GM23338 (cell line): Measurements from ENCODE around the gene EMP2. TPM values are rescaled to one million over a fixed set of nuclear protein-coding genes. Genes with fewer than 3 reads are reported as not detected.

Experiments
- ATAC-seq: fragments of 200-7000 bp; cut with Tn5 transposase; 3 replicates; pipeline ENCODE4 v1.9.1; 2020
- DNase-seq: peaks from one replicate; pipeline ENCODE4 v3.0.0-alpha.2; 2015; ENCODE audit warnings: low spot score
- H2AFZ ChIP-seq: fragments of 200-600 bp; sonication (generic); 2 replicates; pipeline ENCODE4 v1.8.0; 2016; ENCODE audit warnings: antibody characterized with exemption, mild to moderate bottlenecking, moderate library complexity
- H3F3A ChIP-seq: fragments of 200-600 bp; sonication (generic); replicated peaks from 2 replicates; pipeline ENCODE4 v1.8.0; 2017; ENCODE audit warnings: antibody characterized with exemption, mixed run types, low read depth
- H3K27ac ChIP-seq: fragments of 200-600 bp; sonication (generic); 2 replicates; pipeline ENCODE4 v1.6.1; 2016; ENCODE audit warnings: low read depth
- H3K27me3 ChIP-seq: fragments of 200-600 bp; sonication (generic); 2 replicates; pipeline ENCODE4 v1.8.0; 2016; ENCODE audit warnings: mild to moderate bottlenecking, mixed run types, moderate library complexity; ENCODE audit not compliant: insufficient read depth
- H3K36me3 ChIP-seq: fragments of 200-600 bp; sonication (generic); 2 replicates; pipeline ENCODE4 v1.8.0; 2016; ENCODE audit warnings: mild to moderate bottlenecking; ENCODE audit not compliant: insufficient read depth
- H3K4me1 ChIP-seq: fragments of 200-600 bp; sonication (generic); 2 replicates; pipeline ENCODE4 v1.8.0; 2016; ENCODE audit warnings: mild to moderate bottlenecking, moderate library complexity; ENCODE audit not compliant: insufficient read depth
- H3K4me2 ChIP-seq: fragments of 200-600 bp; sonication (generic); 2 replicates; pipeline ENCODE4 v1.7.1; 2017; ENCODE audit warnings: mixed run types
- H3K4me3 ChIP-seq: fragments of 200-600 bp; sonication (generic); 2 replicates; pipeline ENCODE4 v1.6.1; 2016; ENCODE audit warnings: mixed run types
- H3K79me2 ChIP-seq: fragments of 200-600 bp; sonication (generic); replicated peaks from 2 replicates; pipeline ENCODE4 v1.8.0; 2017; ENCODE audit warnings: mild to moderate bottlenecking; ENCODE audit not compliant: insufficient read depth
- H3K9me2 ChIP-seq: fragments of 200-600 bp; sonication (generic); 2 replicates; pipeline ENCODE4 v1.8.0; 2017; ENCODE audit not compliant: insufficient read depth
- H4K20me1 ChIP-seq: fragments of 200-600 bp; sonication (generic); replicated peaks from 2 replicates; pipeline ENCODE4 v1.8.0; 2017; ENCODE audit warnings: mild to moderate bottlenecking; ENCODE audit not compliant: insufficient read depth
- H3K27ac Mint-ChIP-seq: 2 replicates; pipeline ENCODE4 v1.8.0; 2020; ENCODE audit warnings: inconsistent platforms, mild to moderate bottlenecking, moderate library complexity, mixed read lengths
- H3K27me3 Mint-ChIP-seq: 3 replicates; pipeline ENCODE4 v1.8.0; 2022; ENCODE audit warnings: low read depth, mild to moderate bottlenecking, moderate library complexity, mixed read lengths, inconsistent platforms; ENCODE audit not compliant: insufficient read depth, poor library complexity
- H3K36me3 Mint-ChIP-seq: 3 replicates; pipeline ENCODE4 v1.8.0; 2021; ENCODE audit warnings: low read depth, mild to moderate bottlenecking, inconsistent platforms, moderate library complexity, mixed read lengths
- H3K4me1 Mint-ChIP-seq: 3 replicates; pipeline ENCODE4 v1.8.0; 2020; ENCODE audit warnings: mild to moderate bottlenecking, inconsistent platforms, mixed read lengths
- H3K4me3 Mint-ChIP-seq: 3 replicates; pipeline ENCODE4 v1.8.0; 2021; ENCODE audit warnings: moderate library complexity, mild to moderate bottlenecking, inconsistent platforms, mixed read lengths
- H3K9me3 Mint-ChIP-seq: 3 replicates; pipeline ENCODE4 v1.8.0; 2020; ENCODE audit warnings: moderate library complexity, mild to moderate bottlenecking, inconsistent platforms, mixed read lengths
- CREB1 ChIP-seq: fragments of 250-450 bp; sonication (Bioruptor Pico); IDR thresholded peaks from 2 replicates; pipeline ENCODE4 v1.5.0; 2020; ENCODE audit warnings: low read depth, mild to moderate bottlenecking, moderate library complexity
- EZH2 ChIP-seq: fragments of 200-600 bp; sonication (generic); IDR thresholded peaks from one replicate; pipeline ENCODE4 v1.8.0; 2017; ENCODE audit warnings: antibody characterized with exemption, mild to moderate bottlenecking, low read depth; ENCODE audit not compliant: unreplicated experiment
- EZH2phosphoT487 ChIP-seq: fragments of 200-600 bp; sonication (generic); IDR thresholded peaks from one replicate; pipeline ENCODE4 v1.8.1; 2018; ENCODE audit warnings: antibody characterized with exemption; ENCODE audit not compliant: unreplicated experiment
- JUNB ChIP-seq: IDR thresholded peaks from one replicate; pipeline ENCODE4 v1.6.1; 2016; ENCODE audit warnings: antibody characterized with exemption; ENCODE audit not compliant: unreplicated experiment
- NANOG ChIP-seq: IDR thresholded peaks from 2 replicates; pipeline ENCODE4 v1.6.1; 2016; ENCODE audit warnings: antibody characterized with exemption, borderline replicate concordance
- POLR2AphosphoS5 ChIP-seq: IDR thresholded peaks from 2 replicates; pipeline ENCODE4 v1.6.1; 2016; ENCODE audit warnings: antibody characterized with exemption, low read depth
- STAT1 ChIP-seq: IDR thresholded peaks from one replicate; pipeline ENCODE4 v1.6.1; 2016; ENCODE audit warnings: antibody characterized with exemption; ENCODE audit not compliant: unreplicated experiment
- ZNF114 ChIP-seq: fragments of 250-450 bp; sonication (Bioruptor Pico); IDR thresholded peaks from 2 replicates; pipeline ENCODE4 v1.5.0; 2020; ENCODE audit warnings: mild to moderate bottlenecking, moderate library complexity
- ZNF331 ChIP-seq: fragments of 250-450 bp; sonication (Bioruptor Pico); IDR thresholded peaks from 2 replicates; pipeline ENCODE4 v1.5.0; 2020; ENCODE audit warnings: low read depth, mild to moderate bottlenecking, moderate library complexity
- polyA plus RNA-seq: library from polyadenylated mRNA; unstranded; fragments of >200 nt; fragmentation: Nextera tagmentation; extraction: Ambion mirVana; gene quantifications from 2 replicates; pipeline ENCODE4 v1.2.1, GENCODE V29; 2016
- total RNA-seq: library from RNA; depleted of rRNA; stranded (reverse); fragments of >200 nt; shearing (Covaris generic); gene quantifications from 2 replicates; pipeline ENCODE4 v1.2.3, GENCODE V29; 2014
- TF ChIP-seq, protein P1 (sequence below): IDR thresholded peaks from 2 replicates; pipeline ENCODE4 v1.6.1; 2016; ENCODE audit warnings: antibody characterized with exemption
- TF ChIP-seq, protein P2 (sequence below), 2 experiments: fragments of 200-600 bp in 1 of 2; sonication (generic) in 1 of 2; conservative IDR thresholded peaks; 2 replicates each; pipeline versions ENCODE4 v1.5.1 to v1.6.1; 2016 to 2017; ENCODE audit warnings: antibody characterized with exemption in 2 of 2, low read depth in 2 of 2, mild to moderate bottlenecking in 2 of 2, moderate library complexity in 1 of 2
- TF ChIP-seq, protein P3 (sequence below): IDR thresholded peaks from one replicate; pipeline ENCODE4 v1.6.1; 2018; ENCODE audit warnings: antibody characterized with exemption; ENCODE audit not compliant: unreplicated experiment
- TF ChIP-seq, protein P4 (sequence below): fragments of 250-450 bp; sonication (Bioruptor Pico); IDR thresholded peaks from 2 replicates; pipeline ENCODE4 v1.5.0; 2020; ENCODE audit warnings: mild to moderate bottlenecking, moderate library complexity

The EMP2 gene
- total and polyA plus RNA-seq, 2 experiments from 2014 or later, result 7.3 to 40.1 TPM

DNA sequence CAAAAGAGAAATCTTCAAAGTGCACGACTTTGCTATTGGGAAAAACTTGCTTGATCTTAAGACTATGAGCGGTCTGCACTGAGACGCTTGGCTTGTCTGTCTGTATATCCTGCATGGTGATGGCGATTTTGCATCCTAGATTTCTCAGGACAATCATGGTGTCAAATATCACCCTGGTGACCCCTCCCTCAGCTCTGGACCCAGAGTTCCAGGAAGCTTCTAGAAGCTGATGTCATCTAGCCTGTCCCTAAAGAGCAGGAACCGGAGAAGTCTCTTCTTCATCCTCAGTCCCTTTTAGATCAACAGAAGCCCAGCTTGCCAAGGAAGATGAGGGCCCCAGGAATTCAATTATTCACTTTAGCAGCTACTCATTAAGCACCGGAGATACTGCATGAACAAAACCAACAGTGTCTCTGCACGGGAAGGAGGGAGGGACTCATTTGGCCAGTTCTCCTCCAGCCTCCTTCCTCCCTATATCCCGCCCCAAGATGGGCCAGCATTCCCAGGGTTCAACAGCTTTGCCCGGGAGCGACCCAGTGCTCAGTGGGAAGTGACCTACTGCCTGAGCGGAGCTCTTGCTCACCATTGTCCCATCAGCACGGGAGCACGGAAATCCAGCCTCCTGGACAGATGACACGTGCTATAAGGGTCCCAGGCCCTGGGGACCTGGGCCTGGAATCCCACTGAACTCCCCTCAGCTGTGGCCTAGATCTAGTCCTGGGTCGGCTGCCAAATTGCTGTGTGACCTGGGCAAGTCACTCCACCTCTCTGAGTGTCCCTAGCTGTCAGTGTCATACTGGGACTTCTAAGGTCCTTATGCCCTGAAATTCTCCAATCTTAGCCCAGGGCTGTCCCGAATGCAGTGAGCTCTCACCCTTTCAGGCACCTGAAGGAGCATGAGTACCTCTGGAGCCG, 3.8 kb downstream of the EMP2 start:
- TF ChIP-seq STAT1, result no peak
- TF ChIP-seq, protein P1, sequence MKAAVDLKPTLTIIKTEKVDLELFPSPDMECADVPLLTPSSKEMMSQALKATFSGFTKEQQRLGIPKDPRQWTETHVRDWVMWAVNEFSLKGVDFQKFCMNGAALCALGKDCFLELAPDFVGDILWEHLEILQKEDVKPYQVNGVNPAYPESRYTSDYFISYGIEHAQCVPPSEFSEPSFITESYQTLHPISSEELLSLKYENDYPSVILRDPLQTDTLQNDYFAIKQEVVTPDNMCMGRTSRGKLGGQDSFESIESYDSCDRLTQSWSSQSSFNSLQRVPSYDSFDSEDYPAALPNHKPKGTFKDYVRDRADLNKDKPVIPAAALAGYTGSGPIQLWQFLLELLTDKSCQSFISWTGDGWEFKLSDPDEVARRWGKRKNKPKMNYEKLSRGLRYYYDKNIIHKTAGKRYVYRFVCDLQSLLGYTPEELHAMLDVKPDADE, result no peak
- no peak for TF ChIP-seq NANOG
- TF ChIP-seq, protein P2, sequence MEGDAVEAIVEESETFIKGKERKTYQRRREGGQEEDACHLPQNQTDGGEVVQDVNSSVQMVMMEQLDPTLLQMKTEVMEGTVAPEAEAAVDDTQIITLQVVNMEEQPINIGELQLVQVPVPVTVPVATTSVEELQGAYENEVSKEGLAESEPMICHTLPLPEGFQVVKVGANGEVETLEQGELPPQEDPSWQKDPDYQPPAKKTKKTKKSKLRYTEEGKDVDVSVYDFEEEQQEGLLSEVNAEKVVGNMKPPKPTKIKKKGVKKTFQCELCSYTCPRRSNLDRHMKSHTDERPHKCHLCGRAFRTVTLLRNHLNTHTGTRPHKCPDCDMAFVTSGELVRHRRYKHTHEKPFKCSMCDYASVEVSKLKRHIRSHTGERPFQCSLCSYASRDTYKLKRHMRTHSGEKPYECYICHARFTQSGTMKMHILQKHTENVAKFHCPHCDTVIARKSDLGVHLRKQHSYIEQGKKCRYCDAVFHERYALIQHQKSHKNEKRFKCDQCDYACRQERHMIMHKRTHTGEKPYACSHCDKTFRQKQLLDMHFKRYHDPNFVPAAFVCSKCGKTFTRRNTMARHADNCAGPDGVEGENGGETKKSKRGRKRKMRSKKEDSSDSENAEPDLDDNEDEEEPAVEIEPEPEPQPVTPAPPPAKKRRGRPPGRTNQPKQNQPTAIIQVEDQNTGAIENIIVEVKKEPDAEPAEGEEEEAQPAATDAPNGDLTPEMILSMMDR (conservative IDR thresholded peaks at IDR 0.05; ENCODE audit: low read depth in 2 of 2), result no peak
- TF ChIP-seq CREB1, result no peak
- no peak for TF ChIP-seq EZH2
- no peak for TF ChIP-seq JUNB
- TF ChIP-seq, protein P3, sequence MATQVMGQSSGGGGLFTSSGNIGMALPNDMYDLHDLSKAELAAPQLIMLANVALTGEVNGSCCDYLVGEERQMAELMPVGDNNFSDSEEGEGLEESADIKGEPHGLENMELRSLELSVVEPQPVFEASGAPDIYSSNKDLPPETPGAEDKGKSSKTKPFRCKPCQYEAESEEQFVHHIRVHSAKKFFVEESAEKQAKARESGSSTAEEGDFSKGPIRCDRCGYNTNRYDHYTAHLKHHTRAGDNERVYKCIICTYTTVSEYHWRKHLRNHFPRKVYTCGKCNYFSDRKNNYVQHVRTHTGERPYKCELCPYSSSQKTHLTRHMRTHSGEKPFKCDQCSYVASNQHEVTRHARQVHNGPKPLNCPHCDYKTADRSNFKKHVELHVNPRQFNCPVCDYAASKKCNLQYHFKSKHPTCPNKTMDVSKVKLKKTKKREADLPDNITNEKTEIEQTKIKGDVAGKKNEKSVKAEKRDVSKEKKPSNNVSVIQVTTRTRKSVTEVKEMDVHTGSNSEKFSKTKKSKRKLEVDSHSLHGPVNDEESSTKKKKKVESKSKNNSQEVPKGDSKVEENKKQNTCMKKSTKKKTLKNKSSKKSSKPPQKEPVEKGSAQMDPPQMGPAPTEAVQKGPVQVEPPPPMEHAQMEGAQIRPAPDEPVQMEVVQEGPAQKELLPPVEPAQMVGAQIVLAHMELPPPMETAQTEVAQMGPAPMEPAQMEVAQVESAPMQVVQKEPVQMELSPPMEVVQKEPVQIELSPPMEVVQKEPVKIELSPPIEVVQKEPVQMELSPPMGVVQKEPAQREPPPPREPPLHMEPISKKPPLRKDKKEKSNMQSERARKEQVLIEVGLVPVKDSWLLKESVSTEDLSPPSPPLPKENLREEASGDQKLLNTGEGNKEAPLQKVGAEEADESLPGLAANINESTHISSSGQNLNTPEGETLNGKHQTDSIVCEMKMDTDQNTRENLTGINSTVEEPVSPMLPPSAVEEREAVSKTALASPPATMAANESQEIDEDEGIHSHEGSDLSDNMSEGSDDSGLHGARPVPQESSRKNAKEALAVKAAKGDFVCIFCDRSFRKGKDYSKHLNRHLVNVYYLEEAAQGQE, result no peak
- no peak for TF ChIP-seq ZNF114 (CRISPR knock-in tag)
- TF ChIP-seq, protein P4, sequence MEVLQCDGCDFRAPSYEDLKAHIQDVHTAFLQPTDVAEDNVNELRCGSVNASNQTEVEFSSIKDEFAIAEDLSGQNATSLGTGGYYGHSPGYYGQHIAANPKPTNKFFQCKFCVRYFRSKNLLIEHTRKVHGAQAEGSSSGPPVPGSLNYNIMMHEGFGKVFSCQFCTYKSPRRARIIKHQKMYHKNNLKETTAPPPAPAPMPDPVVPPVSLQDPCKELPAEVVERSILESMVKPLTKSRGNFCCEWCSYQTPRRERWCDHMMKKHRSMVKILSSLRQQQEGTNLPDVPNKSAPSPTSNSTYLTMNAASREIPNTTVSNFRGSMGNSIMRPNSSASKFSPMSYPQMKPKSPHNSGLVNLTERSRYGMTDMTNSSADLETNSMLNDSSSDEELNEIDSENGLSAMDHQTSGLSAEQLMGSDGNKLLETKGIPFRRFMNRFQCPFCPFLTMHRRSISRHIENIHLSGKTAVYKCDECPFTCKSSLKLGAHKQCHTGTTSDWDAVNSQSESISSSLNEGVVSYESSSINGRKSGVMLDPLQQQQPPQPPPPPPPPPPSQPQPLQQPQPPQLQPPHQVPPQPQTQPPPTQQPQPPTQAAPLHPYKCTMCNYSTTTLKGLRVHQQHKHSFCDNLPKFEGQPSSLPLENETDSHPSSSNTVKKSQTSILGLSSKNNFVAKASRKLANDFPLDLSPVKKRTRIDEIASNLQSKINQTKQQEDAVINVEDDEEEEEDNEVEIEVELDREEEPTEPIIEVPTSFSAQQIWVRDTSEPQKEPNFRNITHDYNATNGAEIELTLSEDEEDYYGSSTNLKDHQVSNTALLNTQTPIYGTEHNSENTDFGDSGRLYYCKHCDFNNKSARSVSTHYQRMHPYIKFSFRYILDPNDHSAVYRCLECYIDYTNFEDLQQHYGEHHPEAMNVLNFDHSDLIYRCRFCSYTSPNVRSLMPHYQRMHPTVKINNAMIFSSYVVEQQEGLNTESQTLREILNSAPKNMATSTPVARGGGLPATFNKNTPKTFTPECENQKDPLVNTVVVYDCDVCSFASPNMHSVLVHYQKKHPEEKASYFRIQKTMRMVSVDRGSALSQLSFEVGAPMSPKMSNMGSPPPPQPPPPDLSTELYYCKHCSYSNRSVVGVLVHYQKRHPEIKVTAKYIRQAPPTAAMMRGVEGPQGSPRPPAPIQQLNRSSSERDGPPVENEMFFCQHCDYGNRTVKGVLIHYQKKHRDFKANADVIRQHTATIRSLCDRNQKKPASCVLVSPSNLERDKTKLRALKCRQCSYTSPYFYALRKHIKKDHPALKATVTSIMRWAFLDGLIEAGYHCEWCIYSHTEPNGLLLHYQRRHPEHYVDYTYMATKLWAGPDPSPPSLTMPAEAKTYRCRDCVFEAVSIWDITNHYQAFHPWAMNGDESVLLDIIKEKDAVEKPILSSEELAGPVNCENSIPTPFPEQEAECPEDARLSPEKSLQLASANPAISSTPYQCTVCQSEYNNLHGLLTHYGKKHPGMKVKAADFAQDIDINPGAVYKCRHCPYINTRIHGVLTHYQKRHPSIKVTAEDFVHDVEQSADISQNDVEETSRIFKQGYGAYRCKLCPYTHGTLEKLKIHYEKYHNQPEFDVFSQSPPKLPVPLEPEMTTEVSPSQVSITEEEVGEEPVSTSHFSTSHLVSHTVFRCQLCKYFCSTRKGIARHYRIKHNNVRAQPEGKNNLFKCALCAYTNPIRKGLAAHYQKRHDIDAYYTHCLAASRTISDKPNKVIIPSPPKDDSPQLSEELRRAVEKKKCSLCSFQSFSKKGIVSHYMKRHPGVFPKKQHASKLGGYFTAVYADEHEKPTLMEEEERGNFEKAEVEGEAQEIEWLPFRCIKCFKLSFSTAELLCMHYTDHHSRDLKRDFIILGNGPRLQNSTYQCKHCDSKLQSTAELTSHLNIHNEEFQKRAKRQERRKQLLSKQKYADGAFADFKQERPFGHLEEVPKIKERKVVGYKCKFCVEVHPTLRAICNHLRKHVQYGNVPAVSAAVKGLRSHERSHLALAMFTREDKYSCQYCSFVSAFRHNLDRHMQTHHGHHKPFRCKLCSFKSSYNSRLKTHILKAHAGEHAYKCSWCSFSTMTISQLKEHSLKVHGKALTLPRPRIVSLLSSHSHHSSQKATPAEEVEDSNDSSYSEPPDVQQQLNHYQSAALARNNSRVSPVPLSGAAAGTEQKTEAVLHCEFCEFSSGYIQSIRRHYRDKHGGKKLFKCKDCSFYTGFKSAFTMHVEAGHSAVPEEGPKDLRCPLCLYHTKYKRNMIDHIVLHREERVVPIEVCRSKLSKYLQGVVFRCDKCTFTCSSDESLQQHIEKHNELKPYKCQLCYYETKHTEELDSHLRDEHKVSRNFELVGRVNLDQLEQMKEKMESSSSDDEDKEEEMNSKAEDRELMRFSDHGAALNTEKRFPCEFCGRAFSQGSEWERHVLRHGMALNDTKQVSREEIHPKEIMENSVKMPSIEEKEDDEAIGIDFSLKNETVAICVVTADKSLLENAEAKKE (CRISPR knock-in tag), result no peak
- no peak for TF ChIP-seq ZNF331 (CRISPR knock-in tag)
- TF ChIP-seq POLR2AphosphoS5, result no peak
- TF ChIP-seq EZH2phosphoT487, result no peak
- Mint-ChIP-seq H3K4me1 (peaks cover 44% of the 10 kb centered on the region), H3K27ac (no peak overlapping the region), H3K36me3 (no peaks in the 10 kb centered on the region; the same call in 2 of the 3 replicates), H3K9me3 (no peaks in the 10 kb centered on the region; the same call in 2 of the 3 replicates), H3K27me3 (peaks cover 17% of the 10 kb centered on the region), H3K4me3 (peak overlapping the region; percentile 18; the same call in 1 of the 3 replicates)
- Histone ChIP-seq H2AFZ (no peak overlapping the region), H3K27ac (no peak overlapping the region), H3F3A (0 out of 2 replicates have a peak, but pooled peaks cover 3% of the 10 kb centered on the region), H3K36me3 (no peaks in the 10 kb centered on the region), H3K4me2 (peak overlapping the region; percentile 36; the same call in 1 of the 2 replicates), H3K79me2 (0 out of 2 replicates have a peak, but pooled peaks cover 4% of the 10 kb centered on the region), H3K4me1 (peaks cover 30% of the 10 kb centered on the region), H3K27me3 (no peaks in the 10 kb centered on the region), H4K20me1 (no peaks in the 10 kb centered on the region), H3K4me3 (no peak overlapping the region), H3K9me2 (no peaks in the 10 kb centered on the region)
- ATAC-seq, result no peak
- DNase-seq, result no peak
